Measurements from ENCODE around the gene OASL. TPM values are rescaled to one million over a fixed set of nuclear protein-coding genes. Genes with fewer than 3 reads are reported as not detected.

Gene OASL
- polyA plus RNA-seq, 1 donor from 2014 or later, result 0.42 TPM

DNA sequence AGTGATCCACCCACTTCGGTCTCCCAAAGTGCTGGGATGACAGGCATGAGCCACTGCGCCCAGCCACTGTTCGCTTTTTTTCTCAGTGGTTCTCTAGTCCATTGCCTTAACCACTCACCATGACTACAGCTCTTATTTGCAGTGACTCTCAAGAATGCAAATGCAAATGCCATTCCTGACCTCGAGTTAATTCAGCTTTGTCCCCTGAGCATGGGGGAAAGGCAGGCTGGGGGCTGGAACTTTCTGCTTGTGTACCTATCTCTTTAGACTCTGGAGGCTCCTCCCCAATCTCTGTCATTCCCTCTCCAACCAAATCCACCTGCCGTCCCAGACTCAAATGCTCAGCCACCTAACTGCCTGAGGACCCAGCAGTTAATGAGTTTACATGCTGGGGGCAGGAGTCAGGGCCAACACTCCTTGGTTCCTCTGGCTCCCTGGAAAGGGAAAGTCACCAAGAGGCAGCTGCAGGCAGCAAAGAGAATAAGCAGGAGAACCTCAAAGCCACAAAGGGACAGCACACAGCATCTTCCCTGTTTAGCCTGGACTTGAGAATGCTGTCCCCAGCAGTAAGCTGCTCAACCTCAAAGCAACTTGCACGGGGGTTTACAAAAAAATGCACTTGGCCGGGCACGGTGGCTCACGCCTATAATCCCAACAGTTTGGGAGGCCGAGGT lies 66.0 kb downstream of the OASL start:
- Histone ChIP-seq H3K27me3 (ENCODE audit: insufficient read depth, low read depth, low read length) (no peaks in the 10 kb centered on the region), H3K4me3 (ENCODE audit: low read length) (no peak overlapping the region), H3F3A (ENCODE audit: insufficient read depth, low read length, poor library complexity, severe bottlenecking) (no peaks in the 10 kb centered on the region), H2AFZ (ENCODE audit: low read depth, low read length) (no peak overlapping the region), H3K9me2 (ENCODE audit: insufficient read depth, low read length) (no peaks in the 10 kb centered on the region), H3K36me3 (ENCODE audit: insufficient read depth, low read length) (no peaks in the 10 kb centered on the region), H3K9ac (ENCODE audit: low read length) (no peak overlapping the region), H4K20me1 (ENCODE audit: insufficient read depth) (no peaks in the 10 kb centered on the region), H3K4me2 (ENCODE audit: low read length) (no peak overlapping the region), H3K27ac (ENCODE audit: low read length) (no peak overlapping the region), H3K79me2 (replicated peaks; ENCODE audit: insufficient read depth, low read length) (no peaks in the 10 kb centered on the region), H3K9me3 (ENCODE audit: low read length) (no peaks in the 10 kb centered on the region)
- TF ChIP-seq, protein P1, sequence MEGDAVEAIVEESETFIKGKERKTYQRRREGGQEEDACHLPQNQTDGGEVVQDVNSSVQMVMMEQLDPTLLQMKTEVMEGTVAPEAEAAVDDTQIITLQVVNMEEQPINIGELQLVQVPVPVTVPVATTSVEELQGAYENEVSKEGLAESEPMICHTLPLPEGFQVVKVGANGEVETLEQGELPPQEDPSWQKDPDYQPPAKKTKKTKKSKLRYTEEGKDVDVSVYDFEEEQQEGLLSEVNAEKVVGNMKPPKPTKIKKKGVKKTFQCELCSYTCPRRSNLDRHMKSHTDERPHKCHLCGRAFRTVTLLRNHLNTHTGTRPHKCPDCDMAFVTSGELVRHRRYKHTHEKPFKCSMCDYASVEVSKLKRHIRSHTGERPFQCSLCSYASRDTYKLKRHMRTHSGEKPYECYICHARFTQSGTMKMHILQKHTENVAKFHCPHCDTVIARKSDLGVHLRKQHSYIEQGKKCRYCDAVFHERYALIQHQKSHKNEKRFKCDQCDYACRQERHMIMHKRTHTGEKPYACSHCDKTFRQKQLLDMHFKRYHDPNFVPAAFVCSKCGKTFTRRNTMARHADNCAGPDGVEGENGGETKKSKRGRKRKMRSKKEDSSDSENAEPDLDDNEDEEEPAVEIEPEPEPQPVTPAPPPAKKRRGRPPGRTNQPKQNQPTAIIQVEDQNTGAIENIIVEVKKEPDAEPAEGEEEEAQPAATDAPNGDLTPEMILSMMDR (IDR thresholded peaks at IDR 0.05; ENCODE audit: poor library complexity, severe bottlenecking), result no peak

GRCh38 chr12:120971299-120972180 lies 67.5 kb downstream of the OASL start:
- Histone ChIP-seq H3K79me2 (replicated peaks; ENCODE audit: insufficient read depth, low read length) (no peaks in the 10 kb centered on the region), H3K9me3 (ENCODE audit: low read length) (no peaks in the 10 kb centered on the region), H4K20me1 (ENCODE audit: insufficient read depth) (no peaks in the 10 kb centered on the region), H3K36me3 (ENCODE audit: insufficient read depth, low read length) (no peaks in the 10 kb centered on the region), H3K9ac (ENCODE audit: low read length) (no peak overlapping the region), H3F3A (ENCODE audit: insufficient read depth, low read length, poor library complexity, severe bottlenecking) (no peaks in the 10 kb centered on the region), H3K27me3 (ENCODE audit: insufficient read depth, low read depth, low read length) (no peaks in the 10 kb centered on the region), H3K4me2 (ENCODE audit: low read length) (no peak overlapping the region), H3K9me2 (ENCODE audit: insufficient read depth, low read length) (no peaks in the 10 kb centered on the region), H2AFZ (ENCODE audit: low read depth, low read length) (no peak overlapping the region), H3K27ac (ENCODE audit: low read length) (no peak overlapping the region), H3K4me3 (ENCODE audit: low read length) (no peak overlapping the region)
- TF ChIP-seq SMC3 (conservative IDR thresholded peaks at IDR 0.05; ENCODE audit: poor library complexity), result peak; percentile 82
- TF ChIP-seq POLR2AphosphoS5 (IDR thresholded peaks at IDR 0.05), result no peak
- TF ChIP-seq RAD21 (conservative IDR thresholded peaks at IDR 0.05), result peak; percentile 84
- TF ChIP-seq, protein P1 (IDR thresholded peaks at IDR 0.05; ENCODE audit: poor library complexity, severe bottlenecking), result peak; percentile 83

DNA sequence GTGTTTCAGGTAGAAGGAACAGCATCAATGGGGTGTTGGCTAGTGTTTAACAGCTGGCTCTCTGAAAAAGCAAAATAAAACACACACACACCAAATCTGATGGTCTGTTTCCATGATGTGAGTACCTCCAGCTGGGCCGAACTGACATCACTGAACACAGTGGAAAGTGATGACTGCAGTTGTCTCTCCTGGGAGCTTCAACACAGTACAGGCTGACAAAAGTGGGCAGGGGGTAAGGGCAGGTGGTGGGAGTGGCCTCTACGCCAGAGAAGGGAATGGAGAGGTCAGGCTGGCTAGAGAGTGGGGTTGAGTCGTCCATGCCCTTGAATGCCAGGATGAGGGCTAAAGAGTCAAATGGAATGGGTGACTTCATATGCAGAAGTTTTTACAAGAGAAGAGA lies 68.7 kb downstream of the OASL start:
- no peaks in the 10 kb centered on the region for H3K27me3 ChIP-seq (ENCODE audit: insufficient read depth, low read depth, low read length)
- H3K79me2 ChIP-seq (replicated peaks; ENCODE audit: insufficient read depth, low read length), result no peaks in the 10 kb centered on the region
- no peak overlapping the region for H2AFZ ChIP-seq (ENCODE audit: low read depth, low read length)
- no peak overlapping the region for H3K4me3 ChIP-seq (ENCODE audit: low read length)
- H3F3A ChIP-seq (ENCODE audit: insufficient read depth, low read length, poor library complexity, severe bottlenecking), result no peaks in the 10 kb centered on the region
- no peaks in the 10 kb centered on the region for H3K9me2 ChIP-seq (ENCODE audit: insufficient read depth, low read length)
- H3K36me3 ChIP-seq (ENCODE audit: insufficient read depth, low read length), result no peaks in the 10 kb centered on the region
- H3K9me3 ChIP-seq (ENCODE audit: low read length), result no peaks in the 10 kb centered on the region
- H3K27ac ChIP-seq (ENCODE audit: low read length), result no peak overlapping the region
- no peak overlapping the region for H3K9ac ChIP-seq (ENCODE audit: low read length)
- no peak for TF ChIP-seq POLR2AphosphoS5 (IDR thresholded peaks at IDR 0.05)
- no peak for TF ChIP-seq EZH2 (IDR thresholded peaks at IDR 0.05; ENCODE audit: borderline replicate concordance, insufficient read depth, low read length, poor library complexity, severe bottlenecking)
- no peak overlapping the region for H3K4me2 ChIP-seq (ENCODE audit: low read length)
- no peaks in the 10 kb centered on the region for H4K20me1 ChIP-seq (ENCODE audit: insufficient read depth)

Small RNAs within 50 kb of the gene (small RNA-seq; reads per million reads assigned to genes)
- 0 reads per million in 3 experiments for gene AC079602.2

Other genes with a start within 250 kb of the OASL start
- 21.3 and 21.9 TPM in 2 replicates for gene SPPL3, start 134.9 kb downstream of the OASL start, polyA plus RNA-seq
- gene HNF1A, start 60.7 kb downstream of the OASL start, polyA plus RNA-seq, result not detected in 2 replicates
- 20.3 and 20.8 TPM in 2 replicates for gene C12orf43, start 22.8 kb downstream of the OASL start, polyA plus RNA-seq
- gene P2RX7, start 93.6 kb upstream of the OASL start, polyA plus RNA-seq, result not detected in 2 replicates
- gene P2RX4, start 170.9 kb upstream of the OASL start, polyA plus RNA-seq, result 5.0 and 5.8 TPM in 2 replicates